HG02588 (cell line): Measurements from ENCODE around the gene FGFRL1.

Source experiments
- ATAC-seq: cut with Tn5 transposase; IDR thresholded peaks from one replicate; pipeline ENCODE4 v1.9.1; 2021; ENCODE audit warnings: mild to moderate bottlenecking, moderate library complexity; ENCODE audit not compliant: unreplicated experiment

FGFRL1 gene

GRCh38 chr4:1062419-1062818 is 51.0 kb downstream of the FGFRL1 start:
- ATAC-seq: no peak

GRCh38 chr4:1065732-1066131 is 54.3 kb downstream of the FGFRL1 start:
- ATAC-seq: no peak

GRCh38 chr4:1069394-1069793 is 58.0 kb downstream of the FGFRL1 start:
- ATAC-seq: no peak

DNA sequence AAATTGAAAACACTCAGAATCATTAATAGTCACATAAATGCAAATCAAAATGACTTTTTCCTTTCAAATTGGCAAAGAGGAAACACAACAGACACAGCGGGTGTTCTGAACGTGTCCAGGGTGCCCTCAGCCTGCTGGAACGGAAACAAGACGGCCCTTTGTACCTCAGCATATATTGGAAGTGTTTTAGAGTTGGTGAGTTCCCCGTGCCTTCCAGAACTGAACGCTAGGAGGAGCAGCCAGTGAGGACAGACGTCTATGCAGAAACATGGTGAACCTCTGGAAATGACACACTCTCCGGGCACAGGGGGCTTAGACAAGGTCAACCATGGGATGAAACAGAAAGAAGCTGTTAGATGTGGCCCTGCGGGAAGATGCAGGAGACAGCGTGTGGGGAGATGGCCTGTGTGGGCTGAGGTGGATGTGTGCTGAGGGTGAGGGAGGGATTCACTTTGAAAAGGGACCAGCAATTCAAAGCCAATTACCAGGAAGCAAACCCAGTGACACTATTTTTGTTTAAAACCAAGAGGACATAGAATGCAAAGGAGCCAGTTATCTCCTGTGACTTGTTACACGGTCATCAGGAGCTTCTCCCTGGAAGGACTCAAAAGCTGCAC is 61.5 kb downstream of the FGFRL1 start:
- no peak for ATAC-seq

DNA sequence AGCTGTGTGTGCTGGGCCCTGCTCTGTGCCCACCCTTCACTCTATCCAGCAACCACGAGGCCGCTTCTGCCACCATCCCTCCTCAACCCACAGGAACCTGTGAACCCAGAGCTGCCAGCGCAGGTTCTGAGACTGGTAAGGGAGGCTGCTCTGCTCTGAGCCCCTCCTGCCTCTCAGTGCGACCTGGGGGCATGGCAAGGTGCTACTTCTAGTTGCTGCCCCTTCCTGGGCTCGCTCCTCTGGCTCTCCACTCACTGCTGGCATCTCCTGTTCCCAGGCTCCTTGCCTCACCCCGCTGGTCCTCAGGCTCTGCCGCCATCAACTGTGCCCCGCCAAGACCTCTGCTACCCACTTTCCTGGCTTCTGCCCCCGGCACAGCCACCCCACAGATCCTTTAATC is 62.7 kb downstream of the FGFRL1 start:
- ATAC-seq: no peak

GRCh38 chr4:1075225-1075624 is 63.8 kb downstream of the FGFRL1 start:
- ATAC-seq: no peak

GRCh38 chr4:1075809-1076699 is 64.6 kb downstream of the FGFRL1 start:
- ATAC-seq: no peak
